GM18873 (cell line): Measurements from ENCODE around the gene ALDOA.
"Not testable (repeated sequence)": the region's sequence is repeated elsewhere in the genome, so short reads cannot be mapped to it uniquely, and the experiment has no call there.

Experiments used
- ATAC-seq: cut with Tn5 transposase; IDR thresholded peaks from one replicate; pipeline ENCODE4 v1.9.1; 2021; ENCODE audit warnings: mild to moderate bottlenecking, moderate library complexity, moderate number of reproducible peaks; ENCODE audit not compliant: unreplicated experiment, low FRiP score

Gene ALDOA

DNA sequence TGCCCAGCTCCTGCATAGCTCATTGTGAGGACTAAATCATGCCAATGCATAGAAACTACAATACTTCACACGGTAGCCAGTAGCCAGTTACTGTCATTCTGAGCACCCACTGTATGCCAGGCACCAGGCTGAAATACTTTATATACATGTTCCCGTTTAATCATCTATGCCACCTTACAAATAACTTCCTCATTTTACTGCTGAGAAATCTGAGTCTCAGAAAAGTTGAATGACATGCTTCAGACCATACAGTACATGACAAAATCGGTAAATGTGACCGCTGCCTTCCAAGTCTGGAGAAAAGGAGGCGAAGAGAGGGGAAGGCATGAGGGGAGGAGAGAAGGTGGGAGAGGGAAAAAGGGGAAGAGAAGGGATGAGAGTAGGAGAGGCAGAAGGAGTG, 25.3 kb upstream of the ALDOA start:
- no peak for ATAC-seq

DNA sequence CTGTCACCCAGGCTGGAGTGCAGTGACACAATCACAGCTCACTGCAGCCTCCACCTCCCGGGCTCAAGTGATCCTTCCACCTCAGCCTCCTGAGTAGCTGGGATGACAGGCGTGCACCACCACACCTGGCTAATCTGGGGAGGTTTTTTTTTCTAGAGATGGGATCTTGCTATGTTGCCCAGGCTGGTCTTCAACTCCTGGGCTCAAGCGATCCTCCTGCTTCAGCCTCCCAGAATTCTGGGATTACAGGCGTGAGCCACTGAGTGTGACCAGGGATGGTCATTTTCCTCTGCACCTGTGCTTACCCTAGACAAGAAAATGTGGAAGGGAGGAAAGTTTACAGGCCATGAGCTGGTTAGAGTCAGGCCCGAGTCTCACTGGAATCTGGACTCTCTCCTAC, 24.9 kb upstream of the ALDOA start:
- ATAC-seq: not testable (repeated sequence)

GRCh38 chr16:30041841-30042240, 23.7 kb upstream of the ALDOA start:
- ATAC-seq: no peak

GRCh38 chr16:30046178-30046577, 19.4 kb upstream of the ALDOA start:
- ATAC-seq: no peak

DNA sequence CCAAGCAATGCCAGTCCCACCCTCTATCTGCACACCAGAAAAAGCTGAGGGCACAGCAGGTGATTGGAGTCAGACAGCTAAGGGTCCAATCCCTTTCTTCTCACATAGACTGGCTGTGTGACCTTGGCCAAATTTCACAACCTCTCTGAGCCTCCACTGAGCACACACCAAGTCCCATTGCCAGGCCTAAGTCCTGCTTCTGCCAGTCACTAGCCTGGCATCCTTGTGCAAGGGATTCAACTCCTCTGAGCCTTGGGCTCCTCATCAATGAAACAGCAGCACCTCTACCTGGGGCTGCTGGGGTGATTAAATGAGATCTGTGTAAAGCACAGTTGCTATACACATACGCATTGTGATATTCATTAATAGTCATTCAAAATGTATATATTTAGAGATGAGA, 19.0 kb upstream of the ALDOA start:
- ATAC-seq: no peak

DNA sequence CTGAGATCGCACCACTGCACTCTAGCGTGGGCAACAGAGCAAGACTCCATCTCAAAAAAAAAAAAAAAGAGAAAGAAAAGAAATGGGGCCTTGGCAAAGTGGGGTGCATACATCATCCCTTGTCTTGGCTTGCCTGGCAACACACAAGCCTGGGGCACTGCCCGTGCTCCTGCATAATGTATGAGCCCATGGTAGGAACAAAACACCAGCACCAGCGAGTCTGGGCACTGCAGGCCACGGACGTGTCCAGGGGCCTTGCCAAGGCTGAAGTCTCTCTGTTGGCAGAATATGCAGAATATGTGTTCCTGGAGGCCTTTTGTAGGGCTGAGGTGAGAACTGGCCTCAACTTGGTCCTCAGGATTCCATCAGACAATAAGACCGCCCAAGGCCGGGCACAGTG, 15.7 kb upstream of the ALDOA start:
- no peak for ATAC-seq

GRCh38 chr16:30051518-30051917, 14.0 kb upstream of the ALDOA start:
- no peak for ATAC-seq

DNA sequence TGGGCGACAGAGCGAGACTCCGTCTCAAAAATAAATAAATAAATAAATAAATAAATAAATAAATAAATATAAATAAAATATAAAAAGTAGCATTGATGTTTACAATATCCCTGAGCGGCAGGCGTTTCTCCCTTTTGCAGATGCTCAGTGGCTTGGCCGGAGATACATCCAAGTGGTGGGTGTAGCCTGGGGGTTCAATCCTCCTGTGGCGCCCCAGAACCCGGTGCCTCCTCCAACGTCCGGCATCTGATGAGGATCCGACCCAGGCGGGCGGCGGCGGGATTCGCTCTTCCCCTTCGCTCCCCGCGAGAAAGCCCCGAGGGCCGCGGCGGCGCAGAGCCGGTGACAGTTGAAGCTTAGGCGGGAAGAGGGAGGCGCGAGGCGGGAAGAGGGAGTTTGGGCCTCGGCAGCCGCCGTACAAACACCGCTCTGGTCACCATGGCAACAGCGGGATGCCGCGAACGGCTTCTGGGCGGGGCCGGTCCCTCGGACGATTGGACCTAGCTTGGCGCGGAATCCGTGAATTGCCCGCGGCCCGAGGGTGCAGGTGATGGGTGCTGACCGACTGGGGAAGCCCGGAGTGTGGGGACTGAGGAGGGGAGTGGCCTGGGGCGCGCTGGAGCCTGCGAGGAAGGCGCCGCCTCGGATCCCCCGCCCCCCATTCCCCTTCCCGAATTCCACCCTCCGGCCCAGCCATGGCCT, 12.7 kb upstream of the ALDOA start:
- ATAC-seq: no peak

DNA sequence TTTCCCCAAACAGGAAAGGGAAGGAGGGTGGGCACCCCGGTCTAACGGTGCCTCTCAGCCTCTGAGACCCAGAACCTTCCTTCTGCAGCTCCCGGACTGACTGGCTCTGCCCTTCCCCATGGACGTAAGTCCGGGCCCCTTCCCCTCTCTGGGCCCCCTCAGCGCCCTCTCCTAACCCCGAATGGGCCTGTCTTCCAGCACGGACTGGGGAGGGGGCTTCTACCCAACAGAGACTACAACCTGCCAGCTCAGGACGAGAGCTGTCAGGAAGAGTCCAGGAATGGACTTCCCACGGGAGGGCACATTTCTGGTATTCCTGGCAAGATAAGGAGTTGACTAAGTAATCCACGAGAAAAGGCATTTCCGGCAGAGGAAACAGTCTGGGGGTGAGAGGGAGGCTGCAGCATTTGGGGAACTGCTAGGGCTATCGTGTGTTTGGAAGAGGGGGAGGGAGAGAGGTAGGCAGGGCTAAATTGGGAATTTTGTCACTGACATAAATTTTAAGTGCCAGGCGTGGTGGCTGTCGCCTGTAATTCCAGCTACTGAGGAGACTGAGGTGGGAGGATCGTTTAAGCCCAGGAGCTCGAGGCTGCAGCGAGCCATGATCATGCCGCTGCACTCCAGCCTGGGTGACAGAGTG, 12.1 kb upstream of the ALDOA start:
- no peak for ATAC-seq

- no peak for ATAC-seq
These were observed 11.1 kb upstream of the ALDOA start for GRCh38 chr16:30054451-30054850.

DNA sequence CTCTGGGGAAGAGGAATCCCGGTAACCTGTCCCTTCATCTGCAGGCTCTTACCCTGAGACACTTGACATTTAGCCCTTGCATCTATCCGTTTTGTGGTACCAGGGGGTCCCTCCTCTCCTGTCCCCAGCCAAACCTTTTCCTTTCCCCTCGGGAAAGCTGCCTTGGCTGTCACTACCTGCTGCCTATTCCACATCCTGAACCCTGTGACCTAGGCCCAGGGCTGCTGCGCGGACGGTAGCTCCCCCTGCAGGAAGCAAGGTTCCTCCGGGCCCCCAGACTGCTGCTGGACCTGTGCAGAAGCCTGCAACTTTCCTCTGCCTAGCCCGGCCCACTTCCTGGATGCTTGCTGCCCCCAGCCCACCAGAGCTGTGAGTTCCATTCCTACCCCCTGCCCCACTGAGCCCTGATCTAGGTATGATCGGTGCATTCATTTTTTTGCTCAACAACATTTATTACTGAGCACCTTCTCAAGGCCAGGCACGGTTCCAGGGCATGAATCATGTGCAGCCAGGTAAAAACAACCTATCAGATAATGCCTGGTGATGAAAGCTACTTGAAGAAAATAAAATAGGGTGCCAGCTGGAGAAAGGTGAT, 10.5 kb upstream of the ALDOA start:
- no peak for ATAC-seq

GRCh38 chr16:30060346-30060745, 5.2 kb upstream of the ALDOA start:
- no peak for ATAC-seq

DNA sequence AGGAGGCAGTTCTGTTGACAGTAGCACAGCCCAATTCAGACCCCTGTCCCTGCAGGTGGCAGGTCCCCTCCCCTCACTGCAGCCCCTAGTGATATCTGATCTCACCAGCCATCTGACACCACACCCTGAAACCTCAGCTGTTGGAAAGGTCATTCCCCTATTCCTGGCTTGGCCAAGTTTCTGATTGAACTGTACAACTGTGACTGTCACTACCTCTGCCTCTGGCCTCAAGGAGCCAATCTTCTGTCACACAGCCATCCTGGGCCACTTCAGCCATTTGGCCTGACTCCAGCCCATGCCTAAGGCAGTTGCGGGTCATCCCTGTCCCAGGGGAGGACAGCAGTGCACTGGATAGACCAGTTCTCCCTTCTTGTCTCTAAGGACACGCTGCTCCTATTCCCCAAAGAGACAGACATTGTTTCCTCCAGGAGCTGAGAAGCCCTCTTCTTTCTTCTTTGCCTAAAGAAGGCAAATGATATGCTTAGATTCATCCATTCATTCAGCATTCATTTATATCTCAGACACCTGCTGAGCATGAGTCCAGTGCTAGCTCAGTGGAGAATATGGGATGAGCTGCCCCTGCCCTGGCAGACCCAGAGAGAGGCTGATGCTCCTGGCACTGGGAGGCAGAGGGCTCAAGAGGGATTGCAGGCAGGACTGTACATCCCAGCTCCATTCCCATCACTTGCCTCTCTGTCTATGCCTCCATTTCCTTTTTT, 4.6 kb upstream of the ALDOA start:
- ATAC-seq: no peak

DNA sequence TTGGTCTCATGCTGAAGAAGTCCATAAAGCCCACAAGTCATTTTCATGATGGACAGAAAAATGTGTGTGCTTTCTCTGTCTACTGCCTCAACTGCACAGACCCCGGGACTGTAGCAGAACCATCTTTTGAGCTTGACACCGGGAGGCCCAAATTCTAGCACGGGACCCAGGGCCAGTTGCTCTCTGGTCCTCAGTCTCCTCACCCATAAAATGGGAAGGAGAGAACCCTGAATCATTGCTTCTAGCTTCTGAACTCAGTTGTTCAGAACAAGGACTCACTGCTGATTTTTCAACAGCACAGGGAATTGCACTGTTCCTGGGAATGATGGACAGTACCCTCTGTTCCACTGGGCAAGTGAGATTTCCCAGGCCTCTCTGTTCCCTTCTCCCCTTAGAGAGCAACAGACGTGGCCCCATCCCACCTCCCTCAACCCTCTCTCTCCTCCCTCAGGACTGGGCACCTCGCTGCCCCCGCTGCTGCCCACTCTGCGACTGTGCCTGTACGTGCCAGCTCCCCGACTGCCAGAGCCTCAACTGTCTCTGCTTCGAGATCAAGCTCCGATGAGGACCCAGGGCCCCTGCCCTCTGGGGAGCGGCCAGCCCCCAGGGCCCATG, 2.2 kb upstream of the ALDOA start:
- no peak for ATAC-seq

- ATAC-seq: no peak
These were observed 1.4 kb upstream of the ALDOA start for GRCh38 chr16:30063893-30064728.

GRCh38 chr16:30064729-30065101, 845 bp upstream of the ALDOA start:
- ATAC-seq: no peak

GRCh38 chr16:30065943-30066760, 592 bp downstream of the ALDOA start:
- peak; percentile 6 for ATAC-seq

DNA sequence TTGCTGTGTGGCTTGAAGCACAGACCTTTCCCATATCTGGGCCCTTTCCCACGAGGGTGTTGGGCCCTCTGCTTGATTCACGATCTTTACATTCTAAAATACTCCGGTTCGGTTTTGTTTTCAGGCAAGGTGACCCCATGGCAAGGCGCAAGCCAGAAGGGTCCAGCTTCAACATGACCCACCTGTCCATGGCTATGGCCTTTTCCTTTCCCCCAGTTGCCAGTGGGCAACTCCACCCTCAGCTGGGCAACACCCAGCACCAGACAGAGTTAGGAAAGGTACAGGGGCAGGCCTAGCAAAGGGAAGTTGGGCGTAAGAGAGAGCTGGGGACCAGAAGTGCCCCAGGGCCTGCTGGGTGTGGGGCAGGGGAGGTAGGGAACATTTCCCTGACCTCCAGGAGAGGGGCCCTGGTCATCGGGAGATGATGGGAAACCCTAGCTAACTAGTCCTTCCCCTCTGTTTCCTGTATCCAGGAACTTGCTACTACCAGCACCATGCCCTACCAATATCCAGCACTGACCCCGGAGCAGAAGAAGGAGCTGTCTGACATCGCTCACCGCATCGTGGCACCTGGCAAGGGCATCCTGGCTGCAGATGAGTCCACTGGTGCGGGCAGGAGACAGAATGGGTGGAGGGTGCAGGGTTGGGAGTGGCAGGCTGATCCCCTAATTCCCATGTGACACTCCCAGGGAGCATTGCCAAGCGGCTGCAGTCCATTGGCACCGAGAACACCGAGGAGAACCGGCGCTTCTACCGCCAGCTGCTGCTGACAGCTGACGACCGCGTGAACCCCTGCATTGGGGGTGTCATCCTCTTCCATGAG, 1.4 kb downstream of the ALDOA start:
- ATAC-seq: no peak

DNA sequence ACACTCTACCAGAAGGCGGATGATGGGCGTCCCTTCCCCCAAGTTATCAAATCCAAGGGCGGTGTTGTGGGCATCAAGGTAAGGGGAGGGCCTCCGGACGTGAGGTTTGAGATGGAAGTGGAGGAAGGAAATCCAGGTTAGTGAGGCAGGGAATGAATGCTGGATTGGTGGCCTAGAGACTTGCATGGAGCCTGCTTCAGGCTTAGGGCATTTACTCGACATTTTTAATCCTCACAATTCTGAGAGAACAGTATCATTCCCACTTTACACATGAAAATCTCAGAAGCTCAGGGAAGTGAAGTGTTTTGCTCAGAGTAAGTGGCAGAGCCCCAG, 2.0 kb downstream of the ALDOA start:
- no peak for ATAC-seq
